ENCODE measurements around the gene ZFPM1.

DNA sequence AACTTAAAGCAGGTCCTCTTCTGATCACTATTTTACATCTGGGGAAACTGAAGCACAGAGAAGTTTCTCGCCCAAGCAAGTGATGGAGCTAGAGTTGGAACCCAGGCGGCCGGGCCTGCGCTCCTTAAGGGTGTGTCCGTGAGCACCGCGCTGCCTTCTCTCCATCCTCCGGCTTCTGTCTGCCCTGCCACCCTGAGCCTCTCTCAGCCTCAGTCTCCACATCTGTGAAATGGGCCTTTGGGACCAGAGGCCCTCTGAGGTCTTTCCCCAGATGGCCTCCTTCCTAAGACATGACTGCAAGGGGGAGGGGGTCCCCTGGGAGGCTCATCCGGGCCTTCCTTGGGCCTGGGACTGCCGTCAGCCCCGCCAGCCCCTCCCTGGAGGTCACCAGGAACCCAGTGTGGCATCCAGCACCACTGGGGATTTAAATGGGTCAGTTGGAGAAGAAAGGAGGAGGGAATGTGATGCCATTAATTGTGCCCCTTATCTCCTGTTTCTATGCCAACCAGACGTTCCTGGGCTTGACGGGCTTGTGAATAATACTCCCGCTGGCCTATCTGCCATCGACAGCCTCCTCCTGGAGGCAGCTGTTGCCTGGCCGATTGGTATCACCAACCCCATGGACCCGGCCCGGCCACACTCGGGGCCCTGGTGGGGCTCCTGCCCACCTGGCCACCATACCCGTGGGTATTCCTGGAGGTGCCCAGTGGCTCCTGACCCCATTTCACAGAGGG lies 5.1 kb downstream of the ZFPM1 start:
- no peak for TF ChIP-seq CSDC2 (CRISPR knock-in tag; IDR thresholded peaks at IDR 0.05)
- no peak for TF ChIP-seq GLIS3 (CRISPR knock-in tag; IDR thresholded peaks at IDR 0.05)
- TF ChIP-seq TCF4 (CRISPR knock-in tag; IDR thresholded peaks at IDR 0.05; ENCODE audit: borderline replicate concordance), result no peak
- no peak for TF ChIP-seq BACH2 (CRISPR knock-in tag; IDR thresholded peaks at IDR 0.05; ENCODE audit: borderline replicate concordance)
- TF ChIP-seq, protein P1, sequence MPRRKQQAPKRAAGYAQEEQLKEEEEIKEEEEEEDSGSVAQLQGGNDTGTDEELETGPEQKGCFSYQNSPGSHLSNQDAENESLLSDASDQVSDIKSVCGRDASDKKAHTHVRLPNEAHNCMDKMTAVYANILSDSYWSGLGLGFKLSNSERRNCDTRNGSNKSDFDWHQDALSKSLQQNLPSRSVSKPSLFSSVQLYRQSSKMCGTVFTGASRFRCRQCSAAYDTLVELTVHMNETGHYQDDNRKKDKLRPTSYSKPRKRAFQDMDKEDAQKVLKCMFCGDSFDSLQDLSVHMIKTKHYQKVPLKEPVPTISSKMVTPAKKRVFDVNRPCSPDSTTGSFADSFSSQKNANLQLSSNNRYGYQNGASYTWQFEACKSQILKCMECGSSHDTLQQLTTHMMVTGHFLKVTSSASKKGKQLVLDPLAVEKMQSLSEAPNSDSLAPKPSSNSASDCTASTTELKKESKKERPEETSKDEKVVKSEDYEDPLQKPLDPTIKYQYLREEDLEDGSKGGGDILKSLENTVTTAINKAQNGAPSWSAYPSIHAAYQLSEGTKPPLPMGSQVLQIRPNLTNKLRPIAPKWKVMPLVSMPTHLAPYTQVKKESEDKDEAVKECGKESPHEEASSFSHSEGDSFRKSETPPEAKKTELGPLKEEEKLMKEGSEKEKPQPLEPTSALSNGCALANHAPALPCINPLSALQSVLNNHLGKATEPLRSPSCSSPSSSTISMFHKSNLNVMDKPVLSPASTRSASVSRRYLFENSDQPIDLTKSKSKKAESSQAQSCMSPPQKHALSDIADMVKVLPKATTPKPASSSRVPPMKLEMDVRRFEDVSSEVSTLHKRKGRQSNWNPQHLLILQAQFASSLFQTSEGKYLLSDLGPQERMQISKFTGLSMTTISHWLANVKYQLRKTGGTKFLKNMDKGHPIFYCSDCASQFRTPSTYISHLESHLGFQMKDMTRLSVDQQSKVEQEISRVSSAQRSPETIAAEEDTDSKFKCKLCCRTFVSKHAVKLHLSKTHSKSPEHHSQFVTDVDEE (CRISPR knock-in tag; IDR thresholded peaks at IDR 0.05), result 0 out of 2 replicates have a peak, but pooled peaks have one; percentile 22
- TF ChIP-seq ZNF70 (CRISPR knock-in tag; IDR thresholded peaks at IDR 0.05), result no peak
- no peak for TF ChIP-seq ZFP3 (CRISPR knock-in tag; IDR thresholded peaks at IDR 0.05)
- TF ChIP-seq ZNF565 (CRISPR knock-in tag; conservative IDR thresholded peaks at IDR 0.05; ENCODE audit: low read depth), result no peak
- TF ChIP-seq ZFP30 (CRISPR knock-in tag; IDR thresholded peaks at IDR 0.05), result no peak
- TF ChIP-seq, protein P2, sequence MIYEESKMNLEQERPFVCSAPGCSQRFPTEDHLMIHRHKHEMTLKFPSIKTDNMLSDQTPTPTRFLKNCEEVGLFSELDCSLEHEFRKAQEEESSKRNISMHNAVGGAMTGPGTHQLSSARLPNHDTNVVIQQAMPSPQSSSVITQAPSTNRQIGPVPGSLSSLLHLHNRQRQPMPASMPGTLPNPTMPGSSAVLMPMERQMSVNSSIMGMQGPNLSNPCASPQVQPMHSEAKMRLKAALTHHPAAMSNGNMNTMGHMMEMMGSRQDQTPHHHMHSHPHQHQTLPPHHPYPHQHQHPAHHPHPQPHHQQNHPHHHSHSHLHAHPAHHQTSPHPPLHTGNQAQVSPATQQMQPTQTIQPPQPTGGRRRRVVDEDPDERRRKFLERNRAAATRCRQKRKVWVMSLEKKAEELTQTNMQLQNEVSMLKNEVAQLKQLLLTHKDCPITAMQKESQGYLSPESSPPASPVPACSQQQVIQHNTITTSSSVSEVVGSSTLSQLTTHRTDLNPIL (CRISPR knock-in tag; IDR thresholded peaks at IDR 0.05; ENCODE audit: low read depth), result no peak
- TF ChIP-seq, protein P3, sequence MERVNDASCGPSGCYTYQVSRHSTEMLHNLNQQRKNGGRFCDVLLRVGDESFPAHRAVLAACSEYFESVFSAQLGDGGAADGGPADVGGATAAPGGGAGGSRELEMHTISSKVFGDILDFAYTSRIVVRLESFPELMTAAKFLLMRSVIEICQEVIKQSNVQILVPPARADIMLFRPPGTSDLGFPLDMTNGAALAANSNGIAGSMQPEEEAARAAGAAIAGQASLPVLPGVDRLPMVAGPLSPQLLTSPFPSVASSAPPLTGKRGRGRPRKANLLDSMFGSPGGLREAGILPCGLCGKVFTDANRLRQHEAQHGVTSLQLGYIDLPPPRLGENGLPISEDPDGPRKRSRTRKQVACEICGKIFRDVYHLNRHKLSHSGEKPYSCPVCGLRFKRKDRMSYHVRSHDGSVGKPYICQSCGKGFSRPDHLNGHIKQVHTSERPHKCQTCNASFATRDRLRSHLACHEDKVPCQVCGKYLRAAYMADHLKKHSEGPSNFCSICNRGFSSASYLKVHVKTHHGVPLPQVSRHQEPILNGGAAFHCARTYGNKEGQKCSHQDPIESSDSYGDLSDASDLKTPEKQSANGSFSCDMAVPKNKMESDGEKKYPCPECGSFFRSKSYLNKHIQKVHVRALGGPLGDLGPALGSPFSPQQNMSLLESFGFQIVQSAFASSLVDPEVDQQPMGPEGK (CRISPR knock-in tag; IDR thresholded peaks at IDR 0.05; ENCODE audit: borderline replicate concordance), result no peak
- TF ChIP-seq ESRRG (CRISPR knock-in tag; IDR thresholded peaks at IDR 0.05), result no peak
- TF ChIP-seq SNAI2 (CRISPR knock-in tag; IDR thresholded peaks at IDR 0.05), result no peak
- no peak for TF ChIP-seq PPARA (CRISPR knock-in tag; IDR thresholded peaks at IDR 0.05; ENCODE audit: borderline replicate concordance)
